ENCODE data around the gene GRAMD1A.

Gene GRAMD1A

GRCh38 chr19:35032356-35032865 is 32.3 kb downstream of the GRAMD1A start:
- Histone ChIP-seq H3K36me3 (peaks cover 16% of the 10 kb centered on the region), H3K27me3 (peaks cover 61% of the 10 kb centered on the region), H3K4me1 (ENCODE audit: control insufficient read depth in 1 of 2, insufficient read depth in 1 of 2, low read depth in 1 of 2, low read length in 1 of 2) (peaks cover 5 to 6% of the 10 kb centered on the region in 2 experiments), H3K4me3 (ENCODE audit: low read depth in 1 of 2, low read length in 1 of 2) (no peak overlapping the region), H3K9me3 (no peaks in the 10 kb centered on the region), H3K27ac (no peak overlapping the region)
- TF ChIP-seq, protein P1, sequence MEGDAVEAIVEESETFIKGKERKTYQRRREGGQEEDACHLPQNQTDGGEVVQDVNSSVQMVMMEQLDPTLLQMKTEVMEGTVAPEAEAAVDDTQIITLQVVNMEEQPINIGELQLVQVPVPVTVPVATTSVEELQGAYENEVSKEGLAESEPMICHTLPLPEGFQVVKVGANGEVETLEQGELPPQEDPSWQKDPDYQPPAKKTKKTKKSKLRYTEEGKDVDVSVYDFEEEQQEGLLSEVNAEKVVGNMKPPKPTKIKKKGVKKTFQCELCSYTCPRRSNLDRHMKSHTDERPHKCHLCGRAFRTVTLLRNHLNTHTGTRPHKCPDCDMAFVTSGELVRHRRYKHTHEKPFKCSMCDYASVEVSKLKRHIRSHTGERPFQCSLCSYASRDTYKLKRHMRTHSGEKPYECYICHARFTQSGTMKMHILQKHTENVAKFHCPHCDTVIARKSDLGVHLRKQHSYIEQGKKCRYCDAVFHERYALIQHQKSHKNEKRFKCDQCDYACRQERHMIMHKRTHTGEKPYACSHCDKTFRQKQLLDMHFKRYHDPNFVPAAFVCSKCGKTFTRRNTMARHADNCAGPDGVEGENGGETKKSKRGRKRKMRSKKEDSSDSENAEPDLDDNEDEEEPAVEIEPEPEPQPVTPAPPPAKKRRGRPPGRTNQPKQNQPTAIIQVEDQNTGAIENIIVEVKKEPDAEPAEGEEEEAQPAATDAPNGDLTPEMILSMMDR (IDR thresholded peaks at IDR 0.05) = no peak

- Histone ChIP-seq H3K27me3 (peaks cover 71% of the 10 kb centered on the region), H3K9me3 (no peaks in the 10 kb centered on the region), H3K4me3 (ENCODE audit: low read depth in 1 of 2, low read length in 1 of 2) (no peak overlapping the region), H3K36me3 (peaks cover 7% of the 10 kb centered on the region), H3K27ac (no peak overlapping the region), H3K4me1 (ENCODE audit: control insufficient read depth in 1 of 2, insufficient read depth in 1 of 2, low read depth in 1 of 2, low read length in 1 of 2) (peaks cover 5 to 6% of the 10 kb centered on the region in 2 experiments)
- TF ChIP-seq, protein P1 (IDR thresholded peaks at IDR 0.05) = no peak
Observed at GRCh38 chr19:35033067-35034004, 33.2 kb downstream of the GRAMD1A start.

DNA sequence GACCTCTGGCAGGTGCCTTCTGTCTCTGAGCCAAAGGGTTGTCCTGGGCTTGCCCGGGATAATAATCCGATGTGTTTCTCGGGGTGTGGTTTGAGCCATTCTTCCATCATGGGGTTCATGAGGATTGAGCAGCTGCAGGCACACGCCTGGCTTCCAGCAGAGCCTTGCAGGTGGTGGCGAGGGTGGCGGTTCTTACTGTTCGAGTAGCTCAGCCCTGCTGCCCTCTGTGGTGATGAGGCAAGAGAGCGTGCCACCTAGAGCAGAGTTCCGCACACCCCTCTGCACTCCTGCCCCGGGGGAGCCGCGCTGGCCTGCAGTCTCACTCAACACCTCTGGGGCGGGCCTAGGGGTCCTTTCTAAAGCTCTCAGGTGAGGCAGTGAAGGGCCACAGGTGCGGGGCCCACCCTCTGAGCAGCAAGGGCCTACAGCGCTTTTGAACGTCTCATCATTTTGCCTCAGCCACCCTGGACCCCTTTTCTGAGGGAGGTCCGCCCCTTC is 33.9 kb downstream of the GRAMD1A start:
- no peaks in the 10 kb centered on the region for H3K9me3 ChIP-seq
- H3K36me3 ChIP-seq = peaks cover 1% of the 10 kb centered on the region
- peaks cover 5 to 6% of the 10 kb centered on the region in 2 experiments for H3K4me1 ChIP-seq (ENCODE audit: control insufficient read depth in 1 of 2, insufficient read depth in 1 of 2, low read depth in 1 of 2, low read length in 1 of 2)
- peaks cover 75% of the 10 kb centered on the region for H3K27me3 ChIP-seq
- H3K27ac ChIP-seq = no peak overlapping the region
- H3K4me3 ChIP-seq (ENCODE audit: low read depth in 1 of 2, low read length in 1 of 2) = no peak overlapping the region
- TF ChIP-seq, protein P1 (IDR thresholded peaks at IDR 0.05) = no peak

DNA sequence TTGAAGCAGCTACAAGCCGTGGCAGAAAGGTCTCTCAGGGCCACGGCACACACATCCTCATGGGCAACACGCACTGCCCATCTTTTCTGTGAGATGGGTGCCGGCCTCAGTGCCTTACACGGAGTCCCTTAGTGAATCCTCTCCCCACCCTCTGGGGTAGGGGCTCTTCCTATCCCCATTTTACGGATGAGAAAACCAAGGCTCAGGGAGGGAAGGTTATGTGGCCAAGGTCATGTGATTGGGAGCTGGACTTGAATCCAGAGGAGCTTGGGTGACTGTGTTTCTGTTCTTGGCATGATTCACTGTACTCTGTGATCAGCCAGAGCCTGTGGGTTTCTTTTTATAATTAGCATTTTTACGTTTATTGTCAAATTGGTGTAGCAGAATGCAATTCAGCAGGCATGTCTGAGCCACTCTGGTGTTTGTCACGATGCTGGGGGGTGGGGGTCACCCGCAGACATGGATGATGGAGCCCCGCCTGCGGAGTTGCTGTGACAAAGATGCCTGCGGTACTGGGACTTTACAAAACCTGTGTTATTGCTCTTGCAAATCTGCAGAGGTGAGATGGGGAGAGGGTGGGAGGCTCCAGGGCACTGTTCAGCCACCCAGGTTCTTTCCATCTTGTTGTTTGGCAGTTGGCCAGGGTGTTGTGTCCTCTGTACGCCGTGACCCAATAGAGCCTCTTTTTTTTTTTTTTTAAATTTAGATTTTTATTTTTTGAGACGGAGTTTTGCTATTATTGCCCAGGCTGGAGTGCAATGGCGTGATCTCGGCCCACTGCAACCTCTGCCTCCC is 34.7 kb downstream of the GRAMD1A start:
- TF ChIP-seq, protein P1 (IDR thresholded peaks at IDR 0.05) = no peak
- Histone ChIP-seq H3K36me3 (no peaks in the 10 kb centered on the region), H3K27me3 (peaks cover 75% of the 10 kb centered on the region), H3K27ac (no peak overlapping the region), H3K4me3 (ENCODE audit: low read depth in 1 of 2, low read length in 1 of 2) (no peak overlapping the region), H3K9me3 (no peaks in the 10 kb centered on the region), H3K4me1 (ENCODE audit: control insufficient read depth in 1 of 2, insufficient read depth in 1 of 2, low read depth in 1 of 2, low read length in 1 of 2) (peaks cover 3 to 8% of the 10 kb centered on the region in 2 experiments)
